Activated CD4-positive, alpha-beta memory T cell treated with anti-CD3 and anti-CD28 coated beads for 36 hours (primary cell): ENCODE measurements around the gene G2E3. TPM values are rescaled to one million over a fixed set of nuclear protein-coding genes. Genes with fewer than 3 reads are reported as not detected.

ENCODE experiments used
- total RNA-seq, 2 experiments: library from RNA; stranded (reverse); gene quantifications; one replicate each; pipeline ENCODE4 v1.2.3, GENCODE V29; 2021

The G2E3 gene
- total RNA-seq, 2 experiments from 2014 or later: 25.3 to 31.2 TPM

Other genes starting within 250 kb of the G2E3 start
- 10 to 100 TPM; 52.6 to 56.5 TPM for gene SCFD1, start 63.2 kb downstream of the G2E3 start, total RNA-seq